Right renal cortex interstitium (tissue), 3 donors: ENCODE data around the gene MXD4. TPM values are rescaled to one million over a fixed set of nuclear protein-coding genes. Genes with fewer than 3 reads are reported as not detected.

Experiments
- DNase-seq, 3 donors: peaks; one replicate each; pipeline ENCODE4 v3.0.0-alpha.2; 2013; ENCODE audit warnings: low read depth in 3 of 3, low spot score in 2 of 3
- polyA plus RNA-seq, 3 donors: library from polyadenylated mRNA; unstranded; fragments of 120-200 nt; gene quantifications; one replicate each; pipeline ENCODE4 v1.2.1, GENCODE V29; 2013; ENCODE audit not compliant: insufficient read length in 3 of 3

Gene MXD4, protein sequence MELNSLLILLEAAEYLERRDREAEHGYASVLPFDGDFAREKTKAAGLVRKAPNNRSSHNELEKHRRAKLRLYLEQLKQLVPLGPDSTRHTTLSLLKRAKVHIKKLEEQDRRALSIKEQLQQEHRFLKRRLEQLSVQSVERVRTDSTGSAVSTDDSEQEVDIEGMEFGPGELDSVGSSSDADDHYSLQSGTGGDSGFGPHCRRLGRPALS
- 10 to 100 TPM; 46.4 to 46.8 (median 46.7) TPM for polyA plus RNA-seq

DNA sequence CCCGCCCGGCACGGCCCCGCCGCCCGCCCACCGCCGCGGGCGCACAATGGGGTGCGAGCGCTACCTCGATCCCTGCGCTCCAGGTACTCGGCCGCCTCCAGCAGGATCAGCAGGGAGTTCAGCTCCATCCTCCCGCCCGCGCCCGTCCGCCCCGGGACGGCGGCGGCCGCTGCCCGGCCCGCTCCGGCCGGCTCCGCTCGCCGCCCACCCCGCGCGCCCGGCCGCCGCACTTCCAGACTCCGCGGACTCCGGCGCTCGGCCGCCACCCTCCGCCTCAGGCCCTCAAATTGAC, at the start of gene MXD4:
TSS of gene MXD4 (minus strand) at position 257 of the 292 bp plus-strand sequence. CDS start at position 128, 129 bp downstream.
- DNase-seq, result no peak

DNA sequence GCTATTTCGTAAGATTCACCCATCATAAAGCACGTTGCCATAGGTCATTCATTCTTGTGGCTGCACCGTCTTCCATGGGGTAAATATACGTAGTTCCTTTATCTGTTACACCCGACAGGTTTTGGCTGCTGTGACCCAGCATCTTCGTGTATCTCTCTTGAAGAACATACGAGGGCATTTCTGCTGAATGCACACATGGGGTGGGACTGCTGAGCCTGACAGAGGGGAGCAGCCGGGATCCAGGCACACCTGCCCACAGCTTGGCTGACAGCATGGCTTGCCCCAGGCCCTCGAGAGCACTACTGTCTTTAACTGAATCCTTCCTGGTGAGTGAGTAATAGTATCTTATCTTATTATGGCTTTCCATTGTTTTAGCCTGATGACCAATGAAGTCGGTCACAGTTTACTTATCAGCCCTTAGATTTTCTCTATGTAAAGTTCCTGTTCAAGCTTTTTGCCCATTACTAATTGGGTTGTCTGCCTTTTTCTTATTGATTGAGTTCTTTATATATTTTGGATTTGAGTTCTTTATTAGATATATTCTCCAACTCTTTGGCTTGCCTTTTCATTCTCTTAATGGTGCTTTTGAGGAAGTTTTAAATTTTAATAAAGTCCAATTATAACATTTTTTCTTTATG, 45.0 kb upstream of the MXD4 start:
- DNase-seq, result no peak

GRCh38 chr4:2305766-2306501, 44.0 kb upstream of the MXD4 start:
- no peak for DNase-seq

GRCh38 chr4:2304877-2305561, 43.1 kb upstream of the MXD4 start:
- DNase-seq, result no peak

- DNase-seq, result no peak
Observed at GRCh38 chr4:2304321-2304876, 42.5 kb upstream of the MXD4 start.

GRCh38 chr4:2303686-2304320, 41.9 kb upstream of the MXD4 start:
- no peak for DNase-seq

- no peak for DNase-seq
Observed at GRCh38 chr4:2303121-2303685, 41.3 kb upstream of the MXD4 start.

DNA sequence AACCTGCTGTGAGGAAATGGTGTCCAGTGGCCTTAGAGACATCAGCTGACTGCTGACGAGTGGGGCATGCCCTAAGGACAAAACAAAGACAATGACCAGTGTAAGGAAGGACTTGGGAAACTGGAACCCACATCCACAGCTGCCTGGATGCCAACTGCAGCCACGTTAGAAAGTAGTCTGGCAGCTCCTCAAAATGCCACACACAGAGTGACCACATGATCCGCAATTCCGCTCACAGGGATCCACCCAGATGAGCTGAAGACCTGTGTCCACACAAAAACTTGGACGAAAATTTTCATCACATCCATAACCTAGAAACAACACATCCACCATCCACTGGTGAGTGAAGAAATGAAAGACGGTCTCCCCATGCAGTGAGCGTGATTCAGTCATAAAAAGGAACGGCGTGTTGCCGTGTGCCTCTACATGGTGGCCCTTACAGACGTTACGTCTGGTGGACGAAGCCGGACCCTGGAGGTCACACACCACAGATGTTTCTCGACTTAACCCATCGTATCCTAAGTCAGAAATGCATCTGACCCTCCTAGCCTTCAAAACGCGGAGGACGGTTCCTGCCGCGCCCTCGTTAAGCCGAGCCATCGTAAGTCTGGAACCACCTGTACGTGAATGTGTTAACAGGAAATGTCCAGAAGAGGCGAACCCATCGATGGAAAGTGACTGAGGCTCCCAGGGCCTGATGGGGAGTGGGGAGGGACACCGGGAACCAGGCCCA, 40.6 kb upstream of the MXD4 start:
- DNase-seq, result no peak

DNA sequence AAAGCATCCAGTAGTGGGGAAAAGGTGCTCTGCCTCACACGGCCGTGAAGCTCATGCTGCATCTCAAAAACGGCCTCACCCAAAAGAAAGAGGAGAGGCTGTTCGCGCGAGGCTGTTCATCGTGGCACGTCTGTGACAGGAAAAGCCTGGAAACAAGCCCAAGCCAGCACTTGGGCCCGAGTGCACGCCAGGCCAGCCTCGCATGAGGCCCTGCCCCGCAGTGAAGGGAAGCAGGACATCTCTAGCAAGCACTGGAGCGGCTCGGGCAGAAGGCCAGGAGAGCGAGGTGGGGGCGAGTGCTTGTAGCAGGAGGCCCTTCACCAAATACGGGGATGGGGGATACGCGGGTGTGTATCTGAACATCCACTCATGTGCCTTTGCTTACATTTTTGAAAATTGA, 39.9 kb upstream of the MXD4 start:
- DNase-seq, result no peak

DNA sequence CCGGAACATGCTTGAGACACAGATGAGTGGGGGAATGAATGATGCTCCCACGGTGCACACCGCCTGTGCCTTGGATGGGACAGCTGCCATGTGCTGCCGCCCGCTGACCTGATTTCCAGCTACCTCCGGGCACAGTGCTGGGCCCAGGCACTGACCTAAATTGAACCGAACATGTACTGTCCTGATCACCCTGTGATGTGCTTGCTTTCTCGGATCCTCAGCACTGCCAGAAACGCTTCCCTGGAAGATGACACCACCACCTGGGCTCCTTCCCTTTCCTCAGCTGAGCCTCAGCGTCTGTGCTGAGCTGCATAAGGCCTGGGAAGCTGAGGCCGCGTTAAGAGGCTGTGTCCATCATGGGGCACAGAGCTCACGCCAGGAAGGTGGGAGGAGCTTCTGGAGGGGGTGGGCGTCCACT, 39.3 kb upstream of the MXD4 start:
- no peak for DNase-seq

GRCh38 chr4:2300431-2301224, 38.7 kb upstream of the MXD4 start:
- DNase-seq, result no peak

DNA sequence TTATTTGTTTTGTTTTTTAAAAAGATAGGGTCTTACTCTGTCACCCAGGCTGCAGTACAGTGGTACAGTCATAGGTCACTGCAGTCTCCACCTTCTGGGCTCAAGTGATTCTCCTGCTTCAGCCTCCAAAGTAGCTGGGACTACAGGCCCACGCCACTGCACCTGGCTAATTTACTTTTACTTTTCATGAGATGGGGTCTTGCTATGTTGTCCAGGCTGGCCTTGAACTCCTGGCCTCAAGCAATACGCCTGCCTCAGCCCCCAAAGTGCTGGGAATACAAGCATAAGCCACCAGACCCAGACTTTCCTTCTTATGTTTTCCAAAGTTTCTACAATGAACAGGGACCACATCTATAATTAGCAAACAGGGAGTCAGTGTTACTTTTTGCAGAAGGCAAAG, 37.9 kb upstream of the MXD4 start:
- no peak for DNase-seq

DNA sequence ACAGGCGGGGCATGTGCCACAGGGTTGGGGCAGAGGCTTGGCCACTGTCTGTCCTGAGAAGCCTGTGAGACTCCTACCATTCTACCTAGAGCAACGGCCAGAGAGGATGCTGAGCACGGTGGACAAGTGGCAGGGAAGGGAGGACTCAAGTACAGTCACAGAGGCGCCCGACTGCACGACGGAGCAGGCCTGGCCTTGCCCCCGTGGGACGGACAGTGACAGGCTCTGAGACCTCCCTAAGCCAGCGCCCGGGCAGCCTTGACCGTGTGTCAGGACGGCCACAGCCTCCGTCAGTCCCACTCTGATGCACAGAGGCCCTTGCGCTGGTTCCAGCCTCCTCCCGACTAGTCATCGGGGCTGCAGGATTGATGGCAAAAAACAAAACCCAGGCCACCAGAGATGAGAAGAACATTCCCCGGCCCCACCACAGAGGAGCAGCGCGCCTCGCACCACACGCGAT, 36.7 kb upstream of the MXD4 start:
- DNase-seq, result no peak

DNA sequence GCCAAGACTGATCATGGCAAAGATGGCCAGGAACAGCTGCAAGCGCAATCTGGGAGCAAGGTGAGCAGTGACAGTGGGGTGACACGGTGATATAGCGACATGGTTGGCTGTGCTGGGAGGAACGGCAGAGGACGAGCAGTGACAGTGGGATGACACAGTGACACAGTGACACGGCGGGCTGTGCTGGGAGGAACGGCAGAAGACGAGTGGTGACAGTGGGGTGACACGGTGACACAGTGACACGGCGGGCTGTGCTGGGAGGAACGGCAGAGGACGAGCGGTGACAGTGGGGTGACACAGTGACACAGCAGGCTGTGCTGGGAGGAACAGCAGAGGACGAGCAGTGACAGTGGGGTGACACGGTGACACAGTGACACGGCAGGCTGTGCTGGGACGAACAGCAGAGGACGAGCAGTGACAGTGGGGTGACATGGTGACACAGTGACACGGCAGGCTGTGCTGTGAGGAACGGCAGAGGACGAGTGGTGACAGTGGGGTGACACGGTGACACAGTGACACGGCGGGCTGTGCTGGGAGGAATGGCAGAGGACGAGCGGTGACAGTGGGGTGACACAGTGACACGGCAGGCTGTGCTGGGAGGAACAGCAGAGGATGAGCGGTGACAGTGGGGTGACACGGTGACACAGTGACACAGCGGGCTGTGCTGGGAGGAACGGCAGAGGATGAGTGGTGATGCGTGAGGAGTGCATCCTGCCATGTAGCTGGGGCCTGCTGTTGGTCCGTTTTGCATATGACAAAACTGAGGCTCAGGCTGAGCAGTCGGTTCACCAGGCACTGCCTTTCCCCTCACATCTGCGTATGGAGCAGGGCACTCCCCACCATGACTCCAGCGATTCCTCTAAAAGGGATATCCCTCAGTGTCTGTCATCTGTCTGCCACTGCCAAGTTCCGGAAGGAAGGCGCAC, 36.0 kb upstream of the MXD4 start:
- no peak for DNase-seq

DNA sequence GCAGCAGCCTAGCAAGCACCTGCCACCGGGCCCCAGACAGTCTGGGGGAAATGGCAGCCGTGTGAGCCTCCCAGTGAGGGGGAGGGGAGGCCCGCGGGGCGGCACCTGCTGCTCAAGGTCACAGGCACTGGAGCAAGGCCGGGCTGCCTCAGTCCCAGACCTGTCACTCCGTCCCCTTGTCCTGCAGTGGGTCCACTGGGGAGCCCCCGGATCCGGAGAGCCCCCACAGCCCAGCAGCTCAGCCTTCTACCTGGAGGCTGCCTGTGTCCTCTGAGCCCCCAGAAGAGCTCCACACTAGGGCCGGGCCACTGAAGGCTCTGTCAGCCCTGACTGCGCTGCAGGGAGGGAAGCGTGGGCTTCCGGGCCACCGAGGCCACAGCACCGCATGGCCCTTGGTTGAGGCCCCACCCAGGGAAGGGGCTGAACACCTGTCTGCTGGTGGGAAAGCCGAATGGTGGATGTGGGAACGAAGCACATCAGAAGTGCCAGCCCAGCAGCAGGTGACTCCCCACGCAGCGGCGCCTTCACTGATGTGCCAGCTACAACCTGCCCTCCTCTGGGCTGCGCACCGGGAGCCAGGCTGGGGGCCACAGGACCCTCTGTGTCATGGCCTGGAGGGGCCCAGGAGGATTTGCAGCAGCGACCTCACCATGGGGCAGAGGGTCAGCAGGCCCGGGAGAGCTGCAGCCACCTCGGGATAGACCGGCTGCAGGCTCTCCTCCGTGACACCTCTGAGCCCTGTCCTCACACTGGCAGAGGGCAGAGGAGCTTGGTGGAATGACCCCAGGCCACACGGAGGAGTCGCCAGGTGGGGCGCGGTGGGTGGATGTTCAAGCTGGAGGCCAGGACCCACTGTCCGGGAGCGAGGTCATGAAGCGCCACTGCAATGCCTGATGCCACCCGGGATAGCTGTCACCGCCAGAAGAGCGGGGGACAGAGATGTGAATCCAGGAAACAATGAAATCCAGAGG, 35.0 kb upstream of the MXD4 start:
- DNase-seq, result no peak

- DNase-seq, result no peak
Observed at GRCh38 chr4:2295900-2296442, 34.1 kb upstream of the MXD4 start.
